ENCODE measurements around the gene JAKMIP1.
"Not testable (repeated sequence)": the region's sequence is repeated elsewhere in the genome, so short reads cannot be mapped to it uniquely, and the experiment has no call there.

JAKMIP1 gene

DNA sequence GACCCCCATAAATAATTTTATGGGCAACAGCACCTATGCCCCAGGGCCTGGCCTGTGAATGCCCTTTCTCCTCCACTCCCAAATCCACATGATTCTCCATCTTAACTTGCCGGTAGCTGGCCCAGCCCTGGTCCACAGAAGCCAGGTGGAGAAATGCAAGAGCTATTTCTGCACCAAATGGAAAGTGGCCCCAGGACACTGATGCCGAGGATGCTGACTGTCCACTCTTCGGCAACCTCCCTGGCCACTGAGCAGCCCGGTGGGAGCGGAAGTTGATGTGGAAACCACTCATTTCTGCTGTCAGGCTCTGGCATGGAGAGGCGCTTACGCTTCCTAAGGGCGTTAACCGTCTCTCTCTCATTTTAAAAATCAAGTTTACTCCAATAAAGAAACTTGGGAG, 58.8 kb downstream of the JAKMIP1 start:
- no peak overlapping the region for H3K27ac Mint-ChIP-seq

DNA sequence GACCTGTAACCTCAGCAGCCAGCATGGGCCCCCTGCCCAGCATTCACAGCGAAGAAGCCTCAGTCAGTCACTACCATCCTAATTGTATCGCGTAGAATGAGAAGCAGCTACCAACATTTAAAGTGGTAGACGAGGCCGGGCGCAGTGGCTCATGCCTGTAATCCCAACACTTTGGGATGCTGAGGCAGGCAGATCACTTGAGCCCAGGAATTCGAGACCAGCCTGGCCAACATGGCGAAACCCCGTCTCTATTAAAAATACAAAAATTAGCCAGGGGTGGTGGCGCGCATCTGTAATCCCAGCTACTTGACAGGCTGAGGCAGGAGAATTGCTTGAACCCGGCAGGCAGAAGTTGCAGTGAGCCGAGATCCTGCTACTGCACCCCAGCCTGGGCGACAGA, 59.3 kb downstream of the JAKMIP1 start:
- H3K36me3 Mint-ChIP-seq (ENCODE audit: low read depth); H3K4me3 Mint-ChIP-seq; H3K27ac Mint-ChIP-seq; ATAC-seq; DNase-seq; H3K4me1 Mint-ChIP-seq; H3K27me3 Mint-ChIP-seq: not testable (repeated sequence)
- H3K9me3 Mint-ChIP-seq = peaks cover 10% of the 10 kb centered on the region

More for the DNA sequence above, 58.8 kb downstream of the JAKMIP1 start:
- Mint-ChIP-seq H3K27me3 (no peaks in the 10 kb centered on the region), H3K4me3 (no peak overlapping the region), H3K36me3 (ENCODE audit: low read depth) (peaks cover 7% of the 10 kb centered on the region), H3K9me3 (peaks cover 10% of the 10 kb centered on the region), H3K4me1 (no peaks in the 10 kb centered on the region)
- DNase-seq = no peak
- ATAC-seq = no peak

DNA sequence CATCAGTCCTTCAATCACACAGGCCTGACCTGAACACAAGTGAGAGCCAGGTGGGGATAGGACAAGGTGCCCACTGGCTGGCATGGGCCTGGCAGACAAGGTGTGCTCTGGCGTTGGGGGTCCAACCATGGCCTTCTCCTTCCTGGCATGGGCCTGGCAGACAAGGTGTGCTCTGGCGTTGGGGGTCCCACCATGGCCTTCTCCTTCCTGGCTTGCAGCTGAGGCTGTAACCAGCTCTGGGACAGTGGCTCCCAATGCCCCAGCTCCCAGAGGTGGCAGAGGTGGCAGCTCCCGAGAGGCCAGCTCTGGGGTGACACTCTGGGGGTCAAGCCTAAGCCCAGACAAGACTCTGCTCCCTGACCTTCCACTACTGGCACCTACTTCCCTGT, 62.6 kb downstream of the JAKMIP1 start:
- peaks cover 6% of the 10 kb centered on the region for H3K4me1 Mint-ChIP-seq
- H3K9me3 Mint-ChIP-seq = no peaks in the 10 kb centered on the region
- no peaks in the 10 kb centered on the region for H3K36me3 Mint-ChIP-seq (ENCODE audit: low read depth)
- DNase-seq (no peak), ATAC-seq (no peak)
- no peak overlapping the region for H3K4me3 Mint-ChIP-seq
- H3K27me3 Mint-ChIP-seq = no peaks in the 10 kb centered on the region
- no peak overlapping the region for H3K27ac Mint-ChIP-seq

DNA sequence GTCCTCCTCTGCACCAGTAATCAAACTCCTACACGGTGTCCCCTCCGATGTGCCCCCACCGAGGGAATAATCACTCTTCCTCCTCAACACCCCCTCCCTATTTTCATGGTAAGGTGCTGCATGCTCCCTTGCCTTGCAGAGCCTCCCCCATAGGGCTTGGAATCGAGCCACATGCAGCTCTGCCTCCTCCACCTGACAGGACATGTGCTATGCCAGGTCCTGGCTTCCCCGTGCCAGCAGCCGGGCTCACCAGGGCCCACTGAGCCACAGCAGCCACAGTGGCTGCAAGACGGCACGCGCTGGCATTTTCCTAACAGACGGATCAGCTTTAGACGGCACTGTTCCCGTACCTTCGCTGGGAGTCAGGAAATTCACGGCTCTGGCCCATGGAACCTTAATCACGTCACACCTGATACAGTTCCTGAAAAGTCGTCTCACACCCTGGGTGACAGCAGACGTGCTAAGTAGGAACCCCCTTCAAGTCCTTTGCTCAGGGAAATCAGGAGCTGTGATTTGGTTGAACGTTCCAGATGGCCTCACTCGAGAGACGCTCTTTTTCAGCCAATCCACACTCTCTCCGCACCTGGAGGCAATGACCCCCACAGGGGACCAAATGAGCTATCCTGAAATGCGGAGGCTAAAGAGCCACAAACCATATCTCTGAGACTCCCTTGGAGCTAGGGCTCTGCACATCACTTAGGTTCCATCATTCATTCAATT, 63.2 kb downstream of the JAKMIP1 start:
- H3K27me3 Mint-ChIP-seq = no peaks in the 10 kb centered on the region
- no peak for ATAC-seq
- peaks cover 6% of the 10 kb centered on the region for H3K4me1 Mint-ChIP-seq
- no peak overlapping the region for H3K4me3 Mint-ChIP-seq
- H3K27ac Mint-ChIP-seq = no peak overlapping the region
- no peaks in the 10 kb centered on the region for H3K36me3 Mint-ChIP-seq (ENCODE audit: low read depth)
- H3K9me3 Mint-ChIP-seq = no peaks in the 10 kb centered on the region
- no peak for DNase-seq

DNA sequence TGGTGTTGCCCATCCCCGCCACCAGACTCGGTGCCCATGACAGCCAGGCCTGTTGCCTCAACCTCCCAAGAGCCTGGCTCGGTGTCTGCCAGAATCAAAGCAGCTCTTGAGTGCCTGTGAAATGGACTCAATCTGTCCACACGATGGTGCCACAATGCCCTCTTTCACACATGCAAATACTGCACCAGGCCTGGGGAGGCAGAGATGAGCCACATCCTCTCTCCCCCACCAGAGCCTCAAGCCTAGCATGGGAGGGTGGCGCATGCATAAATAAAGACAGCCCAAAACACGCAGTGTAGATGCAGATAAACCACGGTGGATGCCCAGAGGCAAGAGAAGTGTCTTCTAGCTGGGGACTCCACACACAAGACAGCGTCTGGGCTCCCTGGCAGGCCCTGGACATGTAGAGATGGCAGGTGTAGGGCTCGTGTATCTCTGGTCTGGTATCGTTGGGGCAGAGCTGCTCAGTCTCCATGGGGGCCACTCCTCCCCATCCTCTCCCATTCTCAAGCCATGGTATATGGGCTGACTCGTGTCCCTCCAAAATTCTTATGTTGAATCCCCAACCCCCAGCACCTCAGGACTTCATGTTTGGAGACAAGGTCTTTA, 65.6 kb downstream of the JAKMIP1 start:
- Mint-ChIP-seq H3K36me3 (ENCODE audit: low read depth) (no peaks in the 10 kb centered on the region), H3K9me3 (no peaks in the 10 kb centered on the region), H3K4me3 (no peak overlapping the region), H3K4me1 (peaks cover 6% of the 10 kb centered on the region), H3K27ac (no peak overlapping the region), H3K27me3 (peaks cover 2% of the 10 kb centered on the region)
- ATAC-seq (peak; percentile 76), DNase-seq (peak; percentile 18)

DNA sequence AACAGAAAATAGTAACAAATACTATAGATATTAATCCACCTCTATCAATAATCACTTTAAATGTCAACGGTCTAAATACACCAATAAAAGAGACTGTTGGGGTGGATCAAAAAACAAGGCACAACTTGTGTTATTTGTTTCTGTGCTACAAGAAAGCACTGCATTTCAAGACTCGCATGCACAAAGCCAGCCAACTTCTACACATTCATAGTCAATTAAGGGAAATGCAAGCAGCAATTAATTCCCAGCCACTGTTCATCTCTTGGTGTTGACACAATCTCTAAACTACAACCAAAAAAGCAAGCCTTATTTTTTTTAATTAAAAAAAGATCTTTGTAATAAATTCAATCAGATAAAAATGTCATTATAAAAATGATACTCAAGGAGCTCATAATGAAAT, 67.6 kb downstream of the JAKMIP1 start:
- H3K36me3 Mint-ChIP-seq (ENCODE audit: low read depth) = no peaks in the 10 kb centered on the region
- no peak for DNase-seq
- ATAC-seq = no peak
- H3K4me1 Mint-ChIP-seq = peaks cover 6% of the 10 kb centered on the region
- no peak overlapping the region for H3K27ac Mint-ChIP-seq
- no peak overlapping the region for H3K4me3 Mint-ChIP-seq
- peaks cover 2% of the 10 kb centered on the region for H3K27me3 Mint-ChIP-seq
- no peaks in the 10 kb centered on the region for H3K9me3 Mint-ChIP-seq

DNA sequence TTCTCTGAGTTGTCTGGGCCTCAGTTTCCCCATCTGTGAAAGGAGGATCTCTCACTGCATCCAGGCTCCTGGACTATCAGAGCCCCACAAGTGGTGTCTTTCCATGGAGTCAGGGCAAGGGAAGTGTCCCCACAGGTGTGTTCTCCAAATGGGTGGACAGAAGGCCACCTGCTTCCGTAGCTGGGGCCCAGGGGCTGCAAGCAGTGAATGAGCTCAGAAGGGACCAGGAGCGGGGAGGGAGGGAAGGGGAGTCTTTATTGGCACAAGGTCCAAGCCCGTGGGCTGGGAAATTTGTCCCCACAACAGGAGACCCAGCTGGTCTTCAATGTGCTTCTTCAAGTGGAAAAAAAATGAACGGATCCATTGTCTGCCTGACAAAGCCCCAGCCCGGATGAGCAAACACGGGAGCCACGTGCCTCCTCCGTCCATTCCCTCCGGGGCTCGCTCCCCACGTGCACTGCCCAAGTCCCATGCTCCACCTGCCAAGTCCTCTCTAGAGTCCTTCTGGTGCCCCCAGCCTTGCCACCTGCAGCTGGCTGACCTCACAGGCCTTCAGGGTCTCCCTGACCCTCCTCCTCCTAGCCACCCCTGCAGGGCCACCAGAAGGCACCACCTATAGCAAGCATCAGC, 72.0 kb downstream of the JAKMIP1 start:
- Mint-ChIP-seq H3K4me3 (no peak overlapping the region), H3K36me3 (ENCODE audit: low read depth) (no peaks in the 10 kb centered on the region), H3K27me3 (peaks cover 2% of the 10 kb centered on the region), H3K27ac (no peak overlapping the region), H3K9me3 (no peaks in the 10 kb centered on the region), H3K4me1 (no peaks in the 10 kb centered on the region)
- DNase-seq (no peak), ATAC-seq (no peak)

DNA sequence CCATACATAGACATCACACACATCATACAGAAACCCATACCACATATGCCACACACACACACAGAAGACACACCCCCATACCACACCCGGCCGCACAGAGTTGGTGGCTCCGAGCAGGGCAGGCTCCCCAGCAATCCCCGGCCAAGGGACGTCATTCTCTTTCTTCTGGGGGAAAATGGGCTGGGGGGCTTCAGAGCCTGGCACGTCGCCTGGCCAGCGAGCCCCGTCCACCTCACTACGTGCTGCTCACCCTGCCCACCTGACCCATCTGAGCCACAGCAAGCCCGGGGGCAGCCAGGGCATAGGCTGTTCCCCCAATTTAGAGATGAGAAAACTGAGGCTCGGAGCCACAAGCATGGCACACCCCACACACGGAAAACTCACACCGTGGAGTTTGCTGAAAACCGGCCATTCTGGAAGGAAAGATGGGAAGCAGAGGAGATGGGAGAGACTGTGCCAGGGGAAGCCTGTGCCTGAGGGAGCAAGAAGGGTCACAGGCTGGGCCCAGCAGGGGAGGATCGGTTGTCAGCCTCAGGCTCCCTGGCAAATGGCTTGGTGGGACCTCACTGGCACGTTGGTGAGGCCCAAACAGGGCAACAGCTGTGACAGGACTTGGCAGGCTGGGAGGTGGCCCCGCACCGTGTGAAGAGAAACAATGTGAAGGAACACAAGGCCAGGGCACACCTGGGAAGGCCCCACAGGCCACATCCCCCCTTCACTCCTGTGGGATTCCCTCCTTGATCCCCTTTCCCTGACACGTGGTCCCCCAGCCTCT, 73.2 kb downstream of the JAKMIP1 start:
- no peak overlapping the region for H3K4me3 Mint-ChIP-seq
- ATAC-seq = no peak
- peaks cover 2% of the 10 kb centered on the region for H3K27me3 Mint-ChIP-seq
- H3K9me3 Mint-ChIP-seq = no peaks in the 10 kb centered on the region
- no peaks in the 10 kb centered on the region for H3K36me3 Mint-ChIP-seq (ENCODE audit: low read depth)
- no peak for DNase-seq
- no peak overlapping the region for H3K27ac Mint-ChIP-seq
- no peaks in the 10 kb centered on the region for H3K4me1 Mint-ChIP-seq

DNA sequence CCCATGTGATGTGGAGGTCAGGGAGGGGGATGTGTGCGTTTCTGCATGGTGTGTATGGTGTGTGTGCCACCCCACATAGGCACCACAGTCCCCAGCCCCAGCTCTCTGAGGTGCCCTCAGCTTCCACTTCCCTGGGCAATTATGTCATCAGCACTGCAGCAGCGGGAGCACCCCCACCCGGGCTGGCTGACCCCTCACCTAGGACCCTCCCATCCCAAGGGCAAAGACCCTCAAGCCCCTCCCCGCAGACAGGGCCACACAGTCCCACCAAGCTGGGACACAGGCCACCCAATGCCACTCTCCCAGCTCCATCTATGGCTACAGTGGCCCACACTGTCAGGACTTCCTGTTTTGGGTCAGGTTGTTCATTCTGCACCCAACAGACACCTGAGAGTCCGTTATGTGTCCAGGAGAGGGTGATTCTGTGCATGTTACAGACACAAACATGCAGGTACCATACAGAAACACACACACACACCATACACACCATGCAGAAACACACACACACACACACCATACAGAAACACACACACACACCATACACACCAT, 75.2 kb downstream of the JAKMIP1 start:
- Mint-ChIP-seq H3K9me3 (no peaks in the 10 kb centered on the region), H3K4me3 (no peak overlapping the region), H3K36me3 (ENCODE audit: low read depth) (no peaks in the 10 kb centered on the region), H3K4me1 (no peaks in the 10 kb centered on the region), H3K27ac (no peak overlapping the region), H3K27me3 (no peaks in the 10 kb centered on the region)
- no peak for ATAC-seq
- DNase-seq = no peak

DNA sequence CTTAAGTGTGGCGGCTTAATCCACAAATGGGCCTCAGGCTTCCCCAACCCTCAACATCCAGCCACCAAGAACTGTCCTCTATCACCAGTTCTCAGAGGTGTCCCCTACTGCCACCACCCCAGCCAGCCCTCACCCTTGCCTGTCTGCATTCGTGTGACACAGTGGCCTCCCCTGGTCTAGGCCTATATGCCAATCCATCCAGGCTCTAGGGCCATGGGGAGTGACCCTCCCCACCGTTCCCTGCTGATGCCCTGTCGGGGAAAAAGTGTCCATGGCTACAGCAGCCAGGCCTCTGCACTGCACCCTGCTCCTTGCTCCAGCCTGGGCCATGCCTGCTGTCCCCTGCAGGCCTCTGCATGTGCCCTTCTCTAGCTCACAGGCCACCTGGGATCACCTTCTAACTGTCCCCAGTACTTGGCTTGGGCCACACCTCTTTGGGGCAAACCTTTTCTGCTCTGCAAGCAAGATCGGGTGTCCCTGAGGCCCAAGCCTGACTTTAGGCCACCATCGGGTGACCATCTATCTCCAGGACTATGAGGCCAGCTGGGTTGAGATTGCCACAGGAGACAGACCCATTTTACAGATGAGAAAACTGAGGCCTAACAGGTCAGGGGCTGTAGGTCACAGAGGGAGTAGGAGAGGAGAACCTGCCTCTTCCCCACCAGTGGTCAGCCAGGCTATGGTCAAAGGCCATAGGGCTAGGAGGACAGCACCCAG, 75.8 kb downstream of the JAKMIP1 start:
- no peak for DNase-seq
- H3K9me3 Mint-ChIP-seq = no peaks in the 10 kb centered on the region
- peaks cover 3% of the 10 kb centered on the region for H3K4me1 Mint-ChIP-seq
- no peak overlapping the region for H3K27ac Mint-ChIP-seq
- no peaks in the 10 kb centered on the region for H3K27me3 Mint-ChIP-seq
- no peak overlapping the region for H3K4me3 Mint-ChIP-seq
- no peak for ATAC-seq
- no peaks in the 10 kb centered on the region for H3K36me3 Mint-ChIP-seq (ENCODE audit: low read depth)

DNA sequence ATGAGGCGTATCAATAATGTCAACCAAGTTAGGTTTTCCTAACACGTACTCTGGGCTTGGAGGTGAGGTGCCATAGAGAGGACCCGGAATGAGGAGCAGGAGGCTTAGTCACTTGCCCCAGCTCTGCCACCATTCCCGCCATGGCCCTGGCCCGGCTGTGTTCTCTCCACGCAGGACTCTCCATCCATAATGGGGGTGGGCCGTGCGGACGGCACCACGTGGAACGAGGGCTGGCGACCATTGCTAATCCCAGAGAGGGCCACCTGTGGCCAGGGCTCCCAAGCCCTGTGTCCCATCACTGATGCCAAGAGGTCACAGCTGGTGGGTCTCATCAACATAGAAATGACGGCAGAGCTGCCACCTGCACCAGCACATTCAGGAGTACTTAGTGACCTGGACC, 76.4 kb downstream of the JAKMIP1 start:
- no peak for DNase-seq
- Mint-ChIP-seq H3K36me3 (ENCODE audit: low read depth) (no peaks in the 10 kb centered on the region), H3K27me3 (no peaks in the 10 kb centered on the region), H3K9me3 (no peaks in the 10 kb centered on the region), H3K4me3 (no peak overlapping the region), H3K4me1 (peaks cover 5% of the 10 kb centered on the region), H3K27ac (no peak overlapping the region)
- no peak for ATAC-seq

DNA sequence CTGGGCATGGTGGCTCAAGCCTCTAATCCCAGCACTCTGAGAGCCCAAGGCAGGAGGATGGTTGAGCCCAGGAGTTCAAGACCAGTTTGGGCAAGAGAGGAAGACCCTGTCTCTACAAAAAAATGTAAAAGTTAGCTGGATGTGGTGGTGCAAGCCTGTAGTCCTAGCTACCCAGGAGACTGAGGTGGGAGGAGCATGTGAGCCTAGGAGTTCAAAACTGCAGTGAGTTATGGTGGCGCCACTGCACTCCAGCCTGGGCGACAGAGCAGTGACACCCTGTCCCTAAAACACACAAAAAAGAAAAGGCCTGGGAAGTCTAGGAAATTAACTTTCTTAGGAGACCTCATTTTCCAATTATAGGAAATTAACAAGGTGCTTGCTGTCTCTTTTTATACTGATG, 76.8 kb downstream of the JAKMIP1 start:
- Mint-ChIP-seq H3K4me1 (peaks cover 5% of the 10 kb centered on the region), H3K27ac (no peak overlapping the region), H3K9me3 (no peaks in the 10 kb centered on the region), H3K27me3 (no peaks in the 10 kb centered on the region), H3K36me3 (ENCODE audit: low read depth) (no peaks in the 10 kb centered on the region), H3K4me3 (no peak overlapping the region)
- no peak for ATAC-seq
- no peak for DNase-seq

DNA sequence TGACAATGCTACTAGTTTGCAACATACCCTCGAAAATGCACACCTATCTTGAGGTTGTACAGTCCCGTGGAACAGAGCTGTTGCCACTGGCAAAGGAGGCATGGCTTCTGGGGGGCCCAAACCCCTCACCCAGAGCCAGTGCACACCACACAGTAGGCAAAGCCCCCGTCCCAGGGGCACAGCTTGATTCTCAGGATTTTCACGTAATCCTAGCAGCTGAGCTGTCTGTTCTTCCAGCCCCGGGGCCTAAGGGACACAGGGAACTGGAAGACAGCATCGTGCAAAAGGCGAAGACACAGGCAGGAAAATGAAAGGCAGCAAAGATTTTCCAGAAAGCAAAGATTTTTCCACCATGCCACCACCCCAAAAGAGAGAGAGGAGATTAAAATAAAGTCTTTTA, 77.2 kb downstream of the JAKMIP1 start:
- no peak overlapping the region for H3K4me3 Mint-ChIP-seq
- H3K27ac Mint-ChIP-seq = no peak overlapping the region
- DNase-seq = no peak
- H3K36me3 Mint-ChIP-seq (ENCODE audit: low read depth) = no peaks in the 10 kb centered on the region
- H3K4me1 Mint-ChIP-seq = peaks cover 5% of the 10 kb centered on the region
- no peaks in the 10 kb centered on the region for H3K27me3 Mint-ChIP-seq
- ATAC-seq = no peak
- no peaks in the 10 kb centered on the region for H3K9me3 Mint-ChIP-seq

DNA sequence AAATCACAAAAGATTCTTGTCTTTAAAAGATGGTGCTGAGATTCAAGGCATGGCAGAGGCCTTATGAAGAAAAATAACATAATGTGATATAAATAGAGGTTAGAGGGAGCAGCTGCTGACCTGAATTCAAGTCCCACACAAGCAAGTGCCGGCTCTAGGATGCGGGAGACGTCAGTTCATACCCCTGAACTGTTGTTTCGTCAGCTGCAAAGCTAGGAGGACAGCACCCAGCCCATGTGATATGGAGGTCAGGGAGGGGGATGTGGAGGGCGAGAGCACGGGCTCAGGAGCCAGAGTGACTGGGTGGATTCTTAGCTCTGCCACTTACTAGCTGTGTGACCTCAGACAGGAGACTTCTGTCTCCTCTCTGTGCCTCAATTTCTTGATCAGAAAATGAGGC, 77.9 kb downstream of the JAKMIP1 start:
- H3K4me3 Mint-ChIP-seq = no peak overlapping the region
- no peaks in the 10 kb centered on the region for H3K36me3 Mint-ChIP-seq (ENCODE audit: low read depth)
- no peak overlapping the region for H3K27ac Mint-ChIP-seq

More for the DNA sequence above, 77.9 kb downstream of the JAKMIP1 start:
- no peak for ATAC-seq
- DNase-seq = no peak
- Mint-ChIP-seq H3K9me3 (no peaks in the 10 kb centered on the region), H3K4me1 (peaks cover 5% of the 10 kb centered on the region), H3K27me3 (no peaks in the 10 kb centered on the region)
